Cardiac muscle cell (in vitro differentiated cells and primary cell): ENCODE results near the gene BOLL. TPM values are rescaled to one million over a fixed set of nuclear protein-coding genes. Genes with fewer than 3 reads are reported as not detected.

Experiments used
- DNase-seq, 2 donors: peaks; one replicate each; pipeline versions ENCODE4 v3.0.0 to v3.0.0-alpha.2; 2010 to 2017; ENCODE audit warnings: low read depth in 1 of 2, low spot score in 1 of 2
- H3K27ac ChIP-seq: fragments of 200-600 bp; sonication (generic); 2 replicates; pipeline ENCODE4 v1.5.1; 2016
- H3K27me3 ChIP-seq: fragments of 200-600 bp; sonication (generic); 2 replicates; pipeline ENCODE4 v1.6.0; 2016; ENCODE audit warnings: control low read depth
- H3K36me3 ChIP-seq: fragments of 200-600 bp; sonication (generic); 2 replicates; pipeline ENCODE4 v1.5.1; 2016; ENCODE audit warnings: control low read depth
- H3K4me1 ChIP-seq: fragments of 200-600 bp; sonication (generic); 2 replicates; pipeline ENCODE4 v1.8.1; 2017; ENCODE audit warnings: low read depth, mild to moderate bottlenecking, mixed run types
- H3K4me3 ChIP-seq: fragments of 200-600 bp; sonication (generic); 2 replicates; pipeline ENCODE4 v1.5.1; 2016; ENCODE audit warnings: mild to moderate bottlenecking
- H3K9me3 ChIP-seq: fragments of 200-600 bp; sonication (generic); 2 replicates; pipeline ENCODE4 v1.5.1; 2017; ENCODE audit warnings: low read depth, mild to moderate bottlenecking, control low read depth
- polyA plus RNA-seq: library from polyadenylated mRNA; unstranded; fragments of >200 nt; fragmentation: Nextera tagmentation; extraction: Ambion mirVana; gene quantifications from 2 replicates; pipeline ENCODE4 v1.2.1, GENCODE V29; 2016
- total RNA-seq: library from RNA; depleted of rRNA; stranded (reverse); fragments of >200 nt; gene quantifications from 2 replicates; pipeline ENCODE4 v1.2.3, GENCODE V29; 2016
- TF ChIP-seq, protein P1 (sequence below): IDR thresholded peaks from 2 replicates; pipeline ENCODE4 v1.5.1; 2012; ENCODE audit warnings: low read depth, mild to moderate bottlenecking, low read length

The BOLL gene
- total and polyA plus RNA-seq, 2 experiments from 2014 or later, result 0.21 TPM; not detected in 1

- DNase-seq, result no peak
- no peaks in the 10 kb centered on the region for H3K9me3 ChIP-seq
- peaks cover 19% of the 10 kb centered on the region for H3K27me3 ChIP-seq
- H3K4me1 ChIP-seq, result no peaks in the 10 kb centered on the region
- TF ChIP-seq, protein P1, sequence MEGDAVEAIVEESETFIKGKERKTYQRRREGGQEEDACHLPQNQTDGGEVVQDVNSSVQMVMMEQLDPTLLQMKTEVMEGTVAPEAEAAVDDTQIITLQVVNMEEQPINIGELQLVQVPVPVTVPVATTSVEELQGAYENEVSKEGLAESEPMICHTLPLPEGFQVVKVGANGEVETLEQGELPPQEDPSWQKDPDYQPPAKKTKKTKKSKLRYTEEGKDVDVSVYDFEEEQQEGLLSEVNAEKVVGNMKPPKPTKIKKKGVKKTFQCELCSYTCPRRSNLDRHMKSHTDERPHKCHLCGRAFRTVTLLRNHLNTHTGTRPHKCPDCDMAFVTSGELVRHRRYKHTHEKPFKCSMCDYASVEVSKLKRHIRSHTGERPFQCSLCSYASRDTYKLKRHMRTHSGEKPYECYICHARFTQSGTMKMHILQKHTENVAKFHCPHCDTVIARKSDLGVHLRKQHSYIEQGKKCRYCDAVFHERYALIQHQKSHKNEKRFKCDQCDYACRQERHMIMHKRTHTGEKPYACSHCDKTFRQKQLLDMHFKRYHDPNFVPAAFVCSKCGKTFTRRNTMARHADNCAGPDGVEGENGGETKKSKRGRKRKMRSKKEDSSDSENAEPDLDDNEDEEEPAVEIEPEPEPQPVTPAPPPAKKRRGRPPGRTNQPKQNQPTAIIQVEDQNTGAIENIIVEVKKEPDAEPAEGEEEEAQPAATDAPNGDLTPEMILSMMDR, result no peak
- no peak overlapping the region for H3K4me3 ChIP-seq
- H3K27ac ChIP-seq, result no peak overlapping the region
- H3K36me3 ChIP-seq, result no peaks in the 10 kb centered on the region
Measured at GRCh38 chr2:197793456-197793855, 8.3 kb upstream of the BOLL start.

- TF ChIP-seq, protein P1, result peak; percentile 57
- Histone ChIP-seq H3K9me3 (no peaks in the 10 kb centered on the region), H3K27me3 (peaks cover 48% of the 10 kb centered on the region), H3K4me3 (peak overlapping the region; percentile 35), H3K27ac (no peak overlapping the region), H3K36me3 (no peaks in the 10 kb centered on the region), H3K4me1 (no peaks in the 10 kb centered on the region)
- DNase-seq, result peak in 1 of 2 donors; percentile 40
Measured at GRCh38 chr2:197786010-197786877, 1.1 kb upstream of the BOLL start.

DNA sequence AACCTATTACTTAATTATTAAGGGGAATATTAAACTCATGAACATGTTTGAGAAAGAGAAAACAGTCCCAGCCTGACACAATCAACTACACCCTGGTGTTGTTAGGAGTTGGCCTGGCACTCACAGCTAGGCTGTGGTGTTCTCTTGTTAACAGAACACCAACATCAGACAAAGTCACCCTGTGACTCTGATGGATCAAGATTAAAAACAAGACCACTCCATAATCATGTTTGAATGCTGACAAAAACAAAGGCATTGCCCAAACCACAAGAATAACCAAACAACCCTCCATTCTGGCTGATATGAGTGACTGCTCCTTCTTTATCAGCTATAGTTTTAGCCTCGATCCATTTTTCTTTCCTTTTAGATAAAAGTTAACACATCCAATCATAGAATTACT, 3.0 kb downstream of the BOLL start:
- H3K4me3 ChIP-seq, result no peak overlapping the region
- H3K36me3 ChIP-seq, result no peaks in the 10 kb centered on the region
- H3K4me1 ChIP-seq, result no peaks in the 10 kb centered on the region
- H3K27ac ChIP-seq, result no peak overlapping the region
- no peak for DNase-seq
- no peaks in the 10 kb centered on the region for H3K9me3 ChIP-seq
- TF ChIP-seq, protein P1, result no peak
- H3K27me3 ChIP-seq, result peaks cover 23% of the 10 kb centered on the region

DNA sequence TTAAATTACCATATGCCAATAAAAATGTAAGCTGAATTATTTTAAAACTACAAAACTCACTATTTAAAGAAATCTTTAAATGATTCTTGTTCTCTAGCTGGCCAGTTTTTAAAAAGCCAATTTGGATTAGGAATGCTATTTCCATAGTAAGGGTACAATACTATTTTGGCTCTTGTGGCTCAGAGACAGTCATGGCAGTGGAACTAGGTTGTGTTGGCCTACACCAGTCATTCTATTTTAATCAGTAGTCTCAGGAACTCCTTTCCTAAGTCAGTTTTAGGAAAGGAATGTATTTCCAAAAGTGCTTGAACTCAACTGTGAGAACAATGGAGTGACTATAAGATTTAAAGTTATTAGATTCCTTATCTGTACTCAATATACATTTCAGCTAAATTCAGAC, 5.9 kb downstream of the BOLL start:
- Histone ChIP-seq H3K4me1 (no peaks in the 10 kb centered on the region), H3K36me3 (no peaks in the 10 kb centered on the region), H3K27me3 (peaks cover 5% of the 10 kb centered on the region), H3K27ac (no peak overlapping the region), H3K4me3 (no peak overlapping the region), H3K9me3 (no peaks in the 10 kb centered on the region)
- TF ChIP-seq, protein P1, result no peak
- DNase-seq, result no peak

DNA sequence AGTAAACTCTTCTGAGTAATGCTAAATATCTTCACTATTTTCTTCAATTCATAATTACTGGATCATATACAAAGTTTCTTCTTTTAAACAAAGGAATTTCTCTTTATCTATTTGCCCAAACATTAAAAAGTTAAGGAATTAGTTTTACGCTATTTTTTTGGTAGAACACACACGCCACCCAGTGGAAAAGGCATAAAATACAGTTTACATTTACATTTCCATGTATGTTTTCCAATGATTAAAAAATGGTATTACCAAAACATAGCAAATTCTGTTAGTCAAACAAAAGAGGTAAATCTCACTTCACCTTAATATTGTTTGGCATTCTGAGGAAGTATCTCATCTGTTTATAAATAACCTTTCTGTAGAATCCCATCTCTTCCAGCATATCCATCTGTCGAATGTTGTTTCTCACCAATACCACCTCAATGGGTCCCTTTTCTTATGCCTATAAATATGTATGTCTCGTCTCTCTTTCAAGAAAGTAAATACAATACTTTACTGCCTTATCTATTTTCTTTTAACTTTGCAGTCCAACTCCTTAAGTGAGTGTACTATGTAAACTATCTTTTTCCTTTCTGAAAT, 7.2 kb downstream of the BOLL start:
- peak; percentile 19 to 61 for DNase-seq
- no peak overlapping the region for H3K4me3 ChIP-seq
- H3K27ac ChIP-seq, result no peak overlapping the region
- H3K4me1 ChIP-seq, result no peaks in the 10 kb centered on the region
- H3K27me3 ChIP-seq, result peaks cover under 1% of the 10 kb centered on the region
- H3K9me3 ChIP-seq, result no peaks in the 10 kb centered on the region
- TF ChIP-seq, protein P1, result peak; percentile 57
- H3K36me3 ChIP-seq, result no peaks in the 10 kb centered on the region
